HCT116 (cell line): ENCODE results near the gene TUBB6. TPM values are rescaled to one million over a fixed set of nuclear protein-coding genes. Genes with fewer than 3 reads are reported as not detected.

Experiments used
- ATAC-seq: fragments of 200-7000 bp; cut with Tn5 transposase; 2 replicates; pipeline ENCODE4 v1.9.1; 2020; ENCODE audit warnings: mild to moderate bottlenecking, moderate library complexity
- BruUV-seq: library from RNA; stranded (reverse); fragments of 400-500 nt; replicated peaks from 2 replicates; lab custom pipeline; 2021; lab: Mats Ljungman, UMichigan
- CTCF ChIA-PET: fragments of 300-600 bp; sonication (Branson Sonifier 250); formaldehyde crosslinking; loops from one replicate; lab custom pipeline; 2021; ENCODE audit warnings: antibody characterized with exemption; lab: Charles Lee
- POLR2A ChIA-PET: fragments of 300-600, 350-600 bp; sonication (Branson Sonifier 250); formaldehyde crosslinking; loops from one replicate; lab custom pipeline; 2021; ENCODE audit warnings: antibody characterized with exemption; lab: Charles Lee
- RAD21 ChIA-PET, 2 experiments: fragments of 300-600 bp; sonication (Branson Sonifier 250); formaldehyde crosslinking; loops; one replicate each; lab custom pipeline; 2023; ENCODE audit warnings: low total read pairs in 2 of 2; ENCODE audit not compliant: uncharacterized antibody in 2 of 2, unreplicated experiment in 2 of 2, low non-redundant PET in 1 of 2; lab: Charles Lee
- DNase-seq: peaks from one replicate; pipeline ENCODE4 v3.0.0-alpha.2; 2010; ENCODE audit warnings: low read depth, low spot score
- H2AFZ ChIP-seq: fragments of 200-600 bp; shearing (Covaris generic), sonication (generic); 2 replicates; pipeline ENCODE4 v1.6.1; 2017; ENCODE audit warnings: low read depth, mixed run types, mixed read lengths, antibody characterized with exemption, low read length; ENCODE audit not compliant: poor library complexity, severe bottlenecking
- H3K27ac ChIP-seq: 2 replicates; pipeline ENCODE4 v1.5.1; 2012; ENCODE audit warnings: low read depth, low read length
- H3K27me3 ChIP-seq: fragments of 200-600 bp; sonication (generic); 2 replicates; pipeline ENCODE4 v1.6.1; 2016; ENCODE audit warnings: mixed run types, low read length, mixed read lengths; ENCODE audit not compliant: insufficient read depth
- H3K36me3 ChIP-seq, 2 experiments: fragments of 200-500 bp in 1 of 2; fragments of 200-600 bp in 1 of 2; sonication (Bioruptor generic) in 1 of 2; sonication (generic) in 1 of 2; 2 replicates each; pipeline versions ENCODE4 v1.5.1 to v1.6.1; 2014 to 2016; ENCODE audit warnings: low read length in 2 of 2, inconsistent platforms in 1 of 2, mixed read lengths in 1 of 2, mixed run types in 1 of 2; ENCODE audit not compliant: insufficient read depth in 2 of 2, control insufficient read depth in 1 of 2
- H3K4me1 ChIP-seq, 2 experiments: fragments of 200-600 bp in 1 of 2; sonication (generic) in 1 of 2; 2 replicates each; pipeline versions ENCODE4 v1.5.1 to v1.6.1; 2012 to 2017; ENCODE audit warnings: low read length in 2 of 2, inconsistent platforms in 1 of 2, mild to moderate bottlenecking in 1 of 2, mixed read lengths in 1 of 2, mixed run types in 1 of 2, moderate library complexity in 1 of 2; ENCODE audit not compliant: insufficient read depth in 2 of 2, control insufficient read depth in 1 of 2
- H3K4me2 ChIP-seq: fragments of 200-600 bp; sonication (generic); 2 replicates; pipeline ENCODE4 v1.6.1; 2017; ENCODE audit warnings: mixed run types, low read length, mixed read lengths
- H3K4me3 ChIP-seq, 2 experiments: fragments of 200-600 bp in 1 of 2; sonication (generic) in 1 of 2; replicated peaks in 1 of 2; 2 replicates each; pipeline ENCODE4 v1.5.1; 2011 to 2016; ENCODE audit warnings: low read length in 2 of 2, control low read depth in 1 of 2, low read depth in 1 of 2, mild to moderate bottlenecking in 1 of 2, mixed read lengths in 1 of 2, mixed run types in 1 of 2
- H3K79me2 ChIP-seq: fragments of 200-600 bp; sonication (generic); 2 replicates; pipeline ENCODE4 v1.6.1; 2017; ENCODE audit warnings: mild to moderate bottlenecking, mixed run types, low read length, moderate library complexity, mixed read lengths; ENCODE audit not compliant: insufficient read depth
- H3K9ac ChIP-seq: fragments of 200-600 bp; sonication (generic); 2 replicates; pipeline ENCODE4 v1.6.1; 2016; ENCODE audit warnings: low read length, mixed read lengths
- H3K9me2 ChIP-seq: fragments of 200-600 bp; sonication (generic), shearing (Covaris generic); 2 replicates; pipeline ENCODE4 v1.6.1; 2017; ENCODE audit warnings: mixed run types, mild to moderate bottlenecking, moderate library complexity; ENCODE audit not compliant: insufficient read depth
- H3K9me3 ChIP-seq, 2 experiments: fragments of 200-500 bp in 1 of 2; fragments of 200-600 bp in 1 of 2; sonication (Bioruptor generic) in 1 of 2; sonication (generic) in 1 of 2; 2 replicates each; pipeline ENCODE4 v1.6.1; 2014 to 2017; ENCODE audit warnings: low read length in 2 of 2, mixed read lengths in 2 of 2, inconsistent platforms in 1 of 2, low read depth in 1 of 2, mild to moderate bottlenecking in 1 of 2, mixed run types in 1 of 2, moderate library complexity in 1 of 2; ENCODE audit not compliant: control insufficient read depth in 1 of 2, insufficient read depth in 1 of 2
- H4K20me1 ChIP-seq: fragments of 200-600 bp; sonication (generic), shearing (Covaris generic); 2 replicates; pipeline ENCODE4 v1.6.1; 2017; ENCODE audit warnings: mixed run types, mild to moderate bottlenecking, moderate library complexity; ENCODE audit not compliant: insufficient read depth
- ATF3 ChIP-seq: IDR thresholded peaks from 2 replicates; pipeline ENCODE4 v1.6.1; 2012
- EZH2phosphoT487 ChIP-seq: fragments of 200-600 bp; IDR thresholded peaks from 2 replicates; pipeline ENCODE4 v1.6.1; 2018; ENCODE audit warnings: antibody characterized with exemption, borderline replicate concordance
- JUND ChIP-seq: IDR thresholded peaks from 2 replicates; pipeline ENCODE4 v1.6.1; 2012
- POLR2AphosphoS5 ChIP-seq: IDR thresholded peaks from 2 replicates; pipeline ENCODE4 v1.6.1; 2011; ENCODE audit warnings: mild to moderate bottlenecking, low read depth, low read length, moderate library complexity
- RAD21 ChIP-seq: IDR thresholded peaks from 2 replicates; pipeline ENCODE4 v1.6.1; 2012; ENCODE audit warnings: low read depth, mild to moderate bottlenecking
- SRF ChIP-seq: IDR thresholded peaks from 2 replicates; pipeline ENCODE4 v1.6.1; 2012; ENCODE audit warnings: low read depth
- TCF7L2 ChIP-seq: IDR thresholded peaks from 2 replicates; pipeline ENCODE4 v1.7.0; 2011; ENCODE audit warnings: borderline replicate concordance, inconsistent platforms; ENCODE audit not compliant: insufficient read depth, insufficient read length; ENCODE audit errors: extremely low read depth
- ZFX ChIP-seq: fragments of 450-650 bp; IDR thresholded peaks from 2 replicates; pipeline ENCODE4 v1.6.1; 2017
- ZNF274 ChIP-seq: fragments of 200-500 bp; sonication (Bioruptor generic); IDR thresholded peaks from 2 replicates; pipeline ENCODE4 v1.6.1; 2014; ENCODE audit warnings: mild to moderate bottlenecking, low read depth, low read length, inconsistent platforms
- intact Hi-C: fragments of 100-400 bp; cut with micrococcal nuclease; formaldehyde crosslinking; loops from 2 replicates; pipeline ENCODE4 v1.10.0; 2022
- total RNA-seq: library from RNA; stranded (reverse); gene quantifications from one replicate; pipeline ENCODE4 v1.2.1, GENCODE V29; 2021; ENCODE audit not compliant: unreplicated experiment
- TF ChIP-seq, protein P1 (sequence below): IDR thresholded peaks from 2 replicates; pipeline ENCODE4 v1.6.1; 2012

The TUBB6 gene
- total RNA-seq, 1 experiment from 2014 or later = 87.4 TPM

DNA sequence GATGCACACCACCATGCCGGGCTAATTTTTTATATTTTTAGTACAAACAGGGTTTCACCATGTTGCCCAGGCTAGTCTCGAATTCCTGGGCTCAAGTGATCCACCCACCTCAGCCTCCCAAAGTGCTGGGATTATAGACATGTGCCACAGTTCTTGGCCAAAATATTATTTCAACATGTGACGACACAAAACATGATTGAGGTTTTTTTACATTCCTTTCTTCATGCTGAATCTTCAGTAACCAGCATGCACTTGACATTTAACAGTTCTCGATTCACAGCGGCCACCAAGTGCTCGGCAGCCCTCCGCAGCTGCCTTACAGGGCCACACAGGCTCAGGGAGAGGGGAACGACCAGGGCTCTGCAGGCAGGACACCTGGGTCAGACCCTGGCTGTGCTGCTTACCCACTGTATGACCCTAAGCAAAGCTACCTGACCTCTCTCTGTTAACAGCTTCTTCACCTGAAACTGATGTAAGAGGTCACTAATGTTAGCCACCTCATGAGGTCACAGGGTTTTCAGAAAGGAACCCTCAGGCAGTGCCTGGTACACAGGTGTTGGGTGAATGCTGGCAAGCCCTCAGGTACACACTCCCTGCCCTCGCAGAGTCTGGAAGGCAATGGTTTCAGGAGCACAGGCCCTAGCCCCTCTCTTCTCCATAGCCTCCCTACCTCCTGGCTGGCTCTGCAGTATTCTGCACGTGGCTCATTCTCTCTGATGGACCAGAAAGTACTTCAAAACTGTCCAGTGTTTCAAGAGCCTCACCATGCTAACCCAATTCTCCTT, 25.7 kb downstream of the TUBB6 start:
- H3K79me2 ChIP-seq = no peaks in the 10 kb centered on the region
- no peaks in the 10 kb centered on the region for H3K9me2 ChIP-seq
- no peak overlapping the region for H3K27ac ChIP-seq
- BruUV-seq = no TSS peak
- intact Hi-C loops = no loop called here
- no peak overlapping the region for H3K4me3 ChIP-seq
- H3K36me3 ChIP-seq = peaks cover 11 to 29% of the 10 kb centered on the region in 2 experiments
- no peak overlapping the region for H3K9ac ChIP-seq
- CTCF ChIA-PET = no interaction called here
- no peaks in the 10 kb centered on the region for H4K20me1 ChIP-seq
- POLR2A ChIA-PET = no interaction called here
- peaks cover 10 to 19% of the 10 kb centered on the region in 2 experiments; a peak in 3 of 4 replicates for H3K4me1 ChIP-seq
- no peak for TF ChIP-seq ATF3
- TF ChIP-seq RAD21 = no peak
- no peak for TF ChIP-seq JUND
- no peak for TF ChIP-seq SRF
- no peak for TF ChIP-seq POLR2AphosphoS5
- TF ChIP-seq ZNF274 = no peak
- no peak for TF ChIP-seq TCF7L2
- no peak for TF ChIP-seq EZH2phosphoT487
- TF ChIP-seq ZFX = no peak
- TF ChIP-seq, protein P1, sequence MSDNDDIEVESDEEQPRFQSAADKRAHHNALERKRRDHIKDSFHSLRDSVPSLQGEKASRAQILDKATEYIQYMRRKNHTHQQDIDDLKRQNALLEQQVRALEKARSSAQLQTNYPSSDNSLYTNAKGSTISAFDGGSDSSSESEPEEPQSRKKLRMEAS = no peak
- DNase-seq (no peak), ATAC-seq (no peak)
- H3K9me3 ChIP-seq = no peaks in the 10 kb centered on the region
- H2AFZ ChIP-seq = no peak overlapping the region
- no peaks in the 10 kb centered on the region for H3K27me3 ChIP-seq
- no peak overlapping the region for H3K4me2 ChIP-seq
- RAD21 ChIA-PET = no interaction called here
